Fibroblast of lung (primary cell): ENCODE data around the gene PCDHAC1. TPM values are rescaled to one million over a fixed set of nuclear protein-coding genes. Genes with fewer than 3 reads are reported as not detected.

Source experiments
- DNase-seq, 2 donors: peaks; one replicate each; pipeline versions ENCODE4 v3.0.0 to v3.0.0-alpha.2; 2010; ENCODE audit warnings: low read depth in 2 of 2
- H2AFZ ChIP-seq: 2 replicates; pipeline ENCODE4 v1.5.1; 2012; ENCODE audit warnings: low read length, control low read depth, inconsistent platforms
- H3K27ac ChIP-seq: 2 replicates; pipeline ENCODE4 v1.5.1; 2011; ENCODE audit warnings: low read length, control low read depth; ENCODE audit not compliant: insufficient read depth
- H3K27me3 ChIP-seq: 2 replicates; pipeline ENCODE4 v1.5.1; 2011; ENCODE audit warnings: mild to moderate bottlenecking, low read length; ENCODE audit not compliant: control insufficient read depth, insufficient read depth
- H3K36me3 ChIP-seq: 2 replicates; pipeline ENCODE4 v1.5.1; 2011; ENCODE audit warnings: low read length; ENCODE audit not compliant: control insufficient read depth, insufficient read depth
- H3K4me1 ChIP-seq: 2 replicates; pipeline ENCODE4 v1.5.1; 2011; ENCODE audit warnings: low read length; ENCODE audit not compliant: control insufficient read depth, insufficient read depth; ENCODE audit errors: extremely low read depth
- H3K4me2 ChIP-seq: 2 replicates; pipeline ENCODE4 v1.5.1; 2011; ENCODE audit warnings: low read length, control low read depth; ENCODE audit not compliant: insufficient read depth; ENCODE audit errors: extremely low read depth
- H3K4me3 ChIP-seq, 4 experiments: fragments of 200-600 bp in 1 of 4; sonication (generic) in 1 of 4; replicated peaks in 1 of 4; 2 replicates each; pipeline ENCODE4 v1.5.1; 2011 to 2016; ENCODE audit warnings: low read length in 4 of 4, low read depth in 3 of 4, mild to moderate bottlenecking in 3 of 4, control low read depth in 2 of 4, inconsistent platforms in 1 of 4, mixed read lengths in 1 of 4; ENCODE audit not compliant: insufficient read depth in 1 of 4; ENCODE audit errors: control extremely low read depth in 1 of 4
- H3K79me2 ChIP-seq: 2 replicates; pipeline ENCODE4 v1.5.1; 2012; ENCODE audit warnings: mild to moderate bottlenecking, low read length, inconsistent platforms; ENCODE audit not compliant: control insufficient read depth, insufficient read depth
- H3K9ac ChIP-seq: 2 replicates; pipeline ENCODE4 v1.5.1; 2011; ENCODE audit warnings: mild to moderate bottlenecking, low read length, control low read depth; ENCODE audit not compliant: insufficient read depth
- H3K9me3 ChIP-seq: 2 replicates; pipeline ENCODE4 v1.5.1; 2012; ENCODE audit warnings: low read depth, low read length; ENCODE audit not compliant: control insufficient read depth, insufficient read depth
- H4K20me1 ChIP-seq: 2 replicates; pipeline ENCODE4 v1.5.1; 2011; ENCODE audit warnings: low read length; ENCODE audit not compliant: control insufficient read depth, insufficient read depth; ENCODE audit errors: extremely low read depth
- EZH2 ChIP-seq: IDR thresholded peaks from 2 replicates; pipeline ENCODE4 v1.5.1; 2012; ENCODE audit warnings: low read length, control low read depth, mild to moderate bottlenecking; ENCODE audit errors: missing control alignments
- polyA plus RNA-seq, 2 donors: library from polyadenylated mRNA; depleted of rRNA in 1 of 2; stranded (reverse) in 1 of 2; unstranded in 1 of 2; fragments of >200 nt; gene quantifications; 2 replicates each; pipeline ENCODE4 v1.2.1, GENCODE V29; 2011 to 2012; ENCODE audit warnings: missing spikeins in 1 of 2
- total RNA-seq: library from RNA; depleted of rRNA; stranded (reverse); fragments of >200 nt; gene quantifications from 2 replicates; pipeline ENCODE4 v1.2.1, GENCODE V29; 2014
- TF ChIP-seq, protein P1 (sequence below), 2 donors: IDR thresholded peaks in 1 of 2; conservative IDR thresholded peaks in 1 of 2; 1 replicate in 1 of 2; 2 replicates in 1 of 2; pipeline ENCODE4 v1.5.1; 2011 to 2012; ENCODE audit warnings: low read length in 2 of 2, control low read depth in 1 of 2, inconsistent platforms in 1 of 2, low read depth in 1 of 2, mild to moderate bottlenecking in 1 of 2

The PCDHAC1 gene
- total and polyA plus RNA-seq, 2 donors (not counting 1 experiment from before 2014, with no cell fraction given), result 0.14 to 0.66 TPM

DNA sequence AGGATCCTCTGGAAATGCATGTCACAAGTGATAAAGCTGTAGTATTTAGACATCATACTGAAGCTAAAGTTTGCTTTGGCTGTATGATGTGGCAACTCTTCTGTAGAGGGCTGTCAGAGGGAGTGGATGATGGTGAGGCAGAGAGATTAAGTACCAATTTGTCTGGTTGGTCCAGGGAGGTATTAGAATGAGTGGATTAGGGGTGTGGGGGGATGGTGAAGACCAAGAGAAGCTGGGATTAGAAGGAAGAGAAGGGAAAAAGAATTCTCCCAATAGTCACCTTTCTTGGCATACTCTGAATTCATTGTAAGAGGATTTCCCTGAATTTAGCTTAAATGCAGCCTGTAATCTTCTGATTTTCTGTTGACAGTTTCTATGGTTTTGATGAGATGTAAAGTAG lies 43.8 kb downstream of the PCDHAC1 start:
- H3K27me3 ChIP-seq, result no peaks in the 10 kb centered on the region
- no peak overlapping the region for H3K27ac ChIP-seq
- H4K20me1 ChIP-seq, result no peaks in the 10 kb centered on the region
- no peak for TF ChIP-seq EZH2
- TF ChIP-seq, protein P1, sequence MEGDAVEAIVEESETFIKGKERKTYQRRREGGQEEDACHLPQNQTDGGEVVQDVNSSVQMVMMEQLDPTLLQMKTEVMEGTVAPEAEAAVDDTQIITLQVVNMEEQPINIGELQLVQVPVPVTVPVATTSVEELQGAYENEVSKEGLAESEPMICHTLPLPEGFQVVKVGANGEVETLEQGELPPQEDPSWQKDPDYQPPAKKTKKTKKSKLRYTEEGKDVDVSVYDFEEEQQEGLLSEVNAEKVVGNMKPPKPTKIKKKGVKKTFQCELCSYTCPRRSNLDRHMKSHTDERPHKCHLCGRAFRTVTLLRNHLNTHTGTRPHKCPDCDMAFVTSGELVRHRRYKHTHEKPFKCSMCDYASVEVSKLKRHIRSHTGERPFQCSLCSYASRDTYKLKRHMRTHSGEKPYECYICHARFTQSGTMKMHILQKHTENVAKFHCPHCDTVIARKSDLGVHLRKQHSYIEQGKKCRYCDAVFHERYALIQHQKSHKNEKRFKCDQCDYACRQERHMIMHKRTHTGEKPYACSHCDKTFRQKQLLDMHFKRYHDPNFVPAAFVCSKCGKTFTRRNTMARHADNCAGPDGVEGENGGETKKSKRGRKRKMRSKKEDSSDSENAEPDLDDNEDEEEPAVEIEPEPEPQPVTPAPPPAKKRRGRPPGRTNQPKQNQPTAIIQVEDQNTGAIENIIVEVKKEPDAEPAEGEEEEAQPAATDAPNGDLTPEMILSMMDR (conservative IDR thresholded peaks at IDR 0.05 in 1 of 2, IDR thresholded peaks at IDR 0.05 in 1 of 2; ENCODE audit: low read depth in 1 of 2, low read length in 2 of 2), result no peak
- H3K79me2 ChIP-seq, result no peaks in the 10 kb centered on the region
- no peak overlapping the region for H3K4me3 ChIP-seq
- H3K9ac ChIP-seq, result no peak overlapping the region
- no peaks in the 10 kb centered on the region for H3K36me3 ChIP-seq
- no peak for DNase-seq
- H3K4me1 ChIP-seq, result no peaks in the 10 kb centered on the region
- no peak overlapping the region for H2AFZ ChIP-seq
- no peak overlapping the region for H3K4me2 ChIP-seq
- H3K9me3 ChIP-seq, result no peaks in the 10 kb centered on the region

DNA sequence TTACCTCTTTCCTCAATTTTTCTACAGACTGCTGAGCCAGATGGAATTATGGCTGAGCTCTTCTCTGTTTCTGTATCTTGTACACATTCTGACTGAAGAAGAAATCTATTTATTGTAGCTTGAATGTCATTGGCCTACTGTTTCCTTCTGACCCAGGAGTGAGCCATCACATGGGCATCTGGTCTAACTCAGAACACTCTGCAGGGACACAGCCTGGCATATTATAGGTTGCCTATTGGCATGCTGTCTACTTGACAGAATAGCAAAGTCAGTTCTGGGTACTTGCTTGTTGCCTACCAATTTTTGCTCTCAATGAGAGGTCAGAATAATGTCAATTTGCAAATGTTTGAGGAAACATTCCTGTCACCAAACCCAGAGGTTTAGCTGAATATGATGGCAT lies 47.5 kb downstream of the PCDHAC1 start:
- DNase-seq, result no peak
- no peaks in the 10 kb centered on the region for H3K27me3 ChIP-seq
- TF ChIP-seq, protein P1 (conservative IDR thresholded peaks at IDR 0.05 in 1 of 2, IDR thresholded peaks at IDR 0.05 in 1 of 2; ENCODE audit: low read depth in 1 of 2, low read length in 2 of 2), result no peak
- H3K79me2 ChIP-seq, result no peaks in the 10 kb centered on the region
- H3K36me3 ChIP-seq, result no peaks in the 10 kb centered on the region
- no peaks in the 10 kb centered on the region for H3K9me3 ChIP-seq
- no peak overlapping the region for H3K27ac ChIP-seq
- H3K4me3 ChIP-seq, result no peak overlapping the region
- no peaks in the 10 kb centered on the region for H3K4me1 ChIP-seq
- H3K4me2 ChIP-seq, result no peak overlapping the region
- H3K9ac ChIP-seq, result no peak overlapping the region
- no peak overlapping the region for H2AFZ ChIP-seq
- no peaks in the 10 kb centered on the region for H4K20me1 ChIP-seq

DNA sequence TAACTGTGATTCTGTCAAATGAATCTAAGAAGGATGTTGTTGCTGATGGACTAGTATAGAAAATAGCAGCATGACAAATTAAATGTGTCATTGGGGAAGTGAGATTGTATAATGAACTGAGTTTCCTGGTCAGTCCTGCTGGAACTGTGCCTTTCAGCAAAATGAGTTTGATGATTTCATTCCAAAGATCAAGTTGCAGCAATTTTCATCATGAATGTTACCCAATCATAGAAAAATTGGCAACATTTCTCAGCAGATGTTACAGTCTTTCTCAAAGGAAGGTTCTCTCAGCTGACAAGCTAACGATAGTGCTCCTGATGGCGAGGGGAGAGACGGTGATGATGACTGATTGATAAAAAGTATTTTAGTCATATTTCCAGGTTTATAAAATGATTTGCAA lies 50.9 kb downstream of the PCDHAC1 start:
- Histone ChIP-seq H2AFZ (no peak overlapping the region), H3K9me3 (no peaks in the 10 kb centered on the region), H3K27me3 (no peaks in the 10 kb centered on the region), H3K4me3 (no peak overlapping the region), H4K20me1 (no peaks in the 10 kb centered on the region), H3K79me2 (no peaks in the 10 kb centered on the region), H3K4me2 (no peak overlapping the region), H3K36me3 (no peaks in the 10 kb centered on the region), H3K9ac (no peak overlapping the region), H3K4me1 (no peaks in the 10 kb centered on the region), H3K27ac (no peak overlapping the region)
- peak in 1 of 2 donors; percentile 59 for DNase-seq
- TF ChIP-seq, protein P1 (conservative IDR thresholded peaks at IDR 0.05 in 1 of 2, IDR thresholded peaks at IDR 0.05 in 1 of 2; ENCODE audit: low read depth in 1 of 2, low read length in 2 of 2), result no peak
- TF ChIP-seq EZH2, result no peak
